GM12878 (cell line): ENCODE data around the gene FLT4. TPM values are rescaled to one million over a fixed set of nuclear protein-coding genes. Genes with fewer than 3 reads are reported as not detected.

Experiments used
- ATAC-seq: fragments of 200-7000 bp; cut with Tn5 transposase; 3 replicates; pipeline ENCODE4 v1.9.1; 2020; ENCODE audit warnings: mild to moderate bottlenecking, moderate library complexity
- BruUV-seq: library from RNA; stranded (reverse); fragments of 400-500 nt; replicated peaks from 2 replicates; lab custom pipeline; 2021; lab: Mats Ljungman, UMichigan
- CTCF ChIA-PET: fragments of 300-600 bp; sonication (Branson Sonifier 250); formaldehyde crosslinking; extraction: SDS; loops from one replicate; lab custom pipeline; 2021; ENCODE audit warnings: inconsistent platforms; lab: Yijun Ruan, JAX
- POLR2A ChIA-PET: fragments of 350-600 bp; formaldehyde crosslinking; extraction: SDS; loops from one replicate; lab custom pipeline; 2021; ENCODE audit warnings: inconsistent platforms; lab: Charles Lee
- RAD21 ChIA-PET: fragments of 300-600 bp; sonication (Branson Sonifier 250); formaldehyde crosslinking; loops from one replicate; lab custom pipeline; 2023; ENCODE audit warnings: antibody characterized with exemption; ENCODE audit not compliant: unreplicated experiment; lab: Charles Lee
- SMC1A ChIA-PET: fragments of 300-600 bp; sonication (Branson Sonifier 250); formaldehyde crosslinking; loops from one replicate; lab custom pipeline; 2023; ENCODE audit not compliant: unreplicated experiment, uncharacterized antibody; lab: Charles Lee
- DNase-seq: peaks from one replicate; pipeline ENCODE4 v3.0.0-alpha.2; 2011; ENCODE audit warnings: low read depth, low spot score
- FAIRE-seq: peaks from 3 replicates; lab custom pipeline; 2011; peaks lifted over from hg19 to GRCh38; lab: Jason Lieb, UNC
- H2AFZ ChIP-seq: 2 replicates; pipeline ENCODE4 v1.6.0; 2011; ENCODE audit warnings: low read depth, low read length, control low read depth; ENCODE audit not compliant: control insufficient read depth
- H3K27ac ChIP-seq: 2 replicates; pipeline ENCODE4 v1.5.1; 2011; ENCODE audit warnings: control low read depth; ENCODE audit not compliant: control insufficient read depth, insufficient read depth
- H3K27me3 ChIP-seq, 2 experiments: replicated peaks in 1 of 2; 2 replicates each; pipeline versions ENCODE4 v1.6.0 to v1.6.1; 2011; ENCODE audit warnings: low read length in 1 of 2; ENCODE audit not compliant: control insufficient read depth in 2 of 2, insufficient read depth in 2 of 2
- H3K36me3 ChIP-seq, 2 experiments: 2 replicates each; pipeline ENCODE4 v1.5.1; 2011; ENCODE audit warnings: low read length in 1 of 2; ENCODE audit not compliant: control insufficient read depth in 2 of 2, insufficient read depth in 2 of 2
- H3K4me1 ChIP-seq: 2 replicates; pipeline ENCODE4 v1.6.1; 2011; ENCODE audit warnings: mild to moderate bottlenecking, low read length, moderate library complexity, mixed read lengths; ENCODE audit not compliant: control insufficient read depth, insufficient read depth
- H3K4me2 ChIP-seq: 2 replicates; pipeline ENCODE4 v1.6.0; 2011; ENCODE audit warnings: control low read depth; ENCODE audit not compliant: control insufficient read depth, insufficient read depth
- H3K4me3 ChIP-seq: fragments of 200-600 bp; sonication (generic); 2 replicates; pipeline ENCODE4 v1.5.1; 2016
- H3K79me2 ChIP-seq: 2 replicates; pipeline ENCODE4 v1.6.0; 2011; ENCODE audit warnings: low read length; ENCODE audit not compliant: control insufficient read depth, insufficient read depth
- H3K9ac ChIP-seq: 2 replicates; pipeline ENCODE4 v1.8.0; 2011; ENCODE audit warnings: low read length, control low read depth, mixed read lengths; ENCODE audit not compliant: control insufficient read depth, insufficient read depth
- H3K9me3 ChIP-seq: replicated peaks from 3 replicates; pipeline ENCODE4 v1.5.1; 2011; ENCODE audit warnings: mild to moderate bottlenecking, low read length; ENCODE audit not compliant: control insufficient read depth, insufficient read depth
- H4K20me1 ChIP-seq: 2 replicates; pipeline ENCODE4 v1.6.0; 2011; ENCODE audit not compliant: control insufficient read depth, insufficient read depth
- RFX5 ChIP-seq: IDR thresholded peaks from 2 replicates; pipeline ENCODE4 v1.6.1; 2011; ENCODE audit warnings: low read depth, low read length, improper control_type of control experiment
- SRF ChIP-seq, 2 experiments: IDR thresholded peaks; 2 replicates each; pipeline ENCODE4 v1.6.1; 2011; ENCODE audit warnings: low read depth in 2 of 2, low read length in 2 of 2, mild to moderate bottlenecking in 1 of 2, moderate library complexity in 1 of 2
- WGBS: methylation state at CpG from one replicate; pipeline ENCODE4 v1.1.6; 2016; ENCODE audit warnings: low lambda C conversion rate; ENCODE audit not compliant: insufficient replicate concordance, insufficient coverage; ENCODE audit errors: missing lambda C conversion rate; 5-methylcytosine and 5-hydroxymethylcytosine counted together
- in situ Hi-C: fragments of 300-500 bp; cut with MboI; formaldehyde crosslinking; loops from 9 replicates; pipeline ENCODE4 v1.14.3; 2018; ENCODE audit warnings: mixed read lengths
- intact Hi-C: fragments of 100-400 bp; cut with micrococcal nuclease; formaldehyde crosslinking; loops from one replicate; pipeline ENCODE4 v1.14.2; 2022; ENCODE audit not compliant: unreplicated experiment
- polyA plus RNA-seq, 11 experiments: library from polyadenylated mRNA; depleted of rRNA in 4 of 11; unstranded in 6 of 11; stranded (reverse) in 5 of 11; fragments of >200 nt; fragmentation: Nextera tagmentation in 4 of 11; fragmentation: Illumina TruSeq in 1 of 11; extraction: Ambion mirVana in 4 of 11; extraction: Trizol in 1 of 11; gene quantifications; 1 replicate in 1 of 11; 2 replicates in 10 of 11; pipeline versions ENCODE4 v1.2.1 to v1.2.3, GENCODE V29; 2011 to 2016; ENCODE audit warnings: inconsistent platforms in 2 of 11, missing spikeins in 2 of 11, low read depth in 1 of 11
- total RNA-seq, 4 experiments: library from RNA; depleted of rRNA in 3 of 4; stranded (reverse); fragments of >200 nt in 3 of 4; fragmentation: Illumina TruSeq in 1 of 4; extraction: Trizol in 1 of 4; gene quantifications; 2 replicates each; pipeline versions ENCODE4 v1.2.1 to v1.2.3, GENCODE V29; 2013 to 2021
- TF ChIP-seq, protein P1 (sequence below): fragments of 450-650 bp; IDR thresholded peaks from 2 replicates; pipeline ENCODE4 v1.6.1; 2017; ENCODE audit warnings: mild to moderate bottlenecking, moderate library complexity

FLT4 gene
- total and polyA plus RNA-seq, 10 of the 15 experiments (the other 5 are each of a cell fraction or from before 2014, with no cell fraction given), result 0.18 TPM; not detected in 9

DNA sequence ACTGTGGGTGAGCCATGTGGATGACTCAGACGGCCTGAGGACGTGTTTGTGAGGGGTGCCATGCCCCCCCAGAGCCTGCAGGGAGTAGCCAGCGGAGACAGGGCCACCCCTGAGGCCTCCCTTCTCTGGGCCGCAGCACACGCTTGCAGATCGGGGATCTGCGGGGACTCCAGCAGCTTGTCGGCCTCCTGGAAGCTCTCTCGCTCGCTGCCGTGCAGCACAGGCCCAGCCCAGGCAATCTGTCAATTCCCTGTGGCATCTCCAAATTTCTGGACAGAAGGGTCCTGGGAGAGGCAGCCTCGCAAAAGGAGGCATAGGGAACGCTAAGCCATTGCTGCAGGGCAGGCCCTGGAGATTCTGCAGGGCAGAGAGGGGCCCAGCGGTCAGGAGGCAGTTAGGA lies 21.2 kb downstream of the FLT4 start:
- H2AFZ ChIP-seq, result no peak overlapping the region
- H3K4me2 ChIP-seq, result no peak overlapping the region
- no peaks in the 10 kb centered on the region for H3K79me2 ChIP-seq
- TF ChIP-seq, protein P1, sequence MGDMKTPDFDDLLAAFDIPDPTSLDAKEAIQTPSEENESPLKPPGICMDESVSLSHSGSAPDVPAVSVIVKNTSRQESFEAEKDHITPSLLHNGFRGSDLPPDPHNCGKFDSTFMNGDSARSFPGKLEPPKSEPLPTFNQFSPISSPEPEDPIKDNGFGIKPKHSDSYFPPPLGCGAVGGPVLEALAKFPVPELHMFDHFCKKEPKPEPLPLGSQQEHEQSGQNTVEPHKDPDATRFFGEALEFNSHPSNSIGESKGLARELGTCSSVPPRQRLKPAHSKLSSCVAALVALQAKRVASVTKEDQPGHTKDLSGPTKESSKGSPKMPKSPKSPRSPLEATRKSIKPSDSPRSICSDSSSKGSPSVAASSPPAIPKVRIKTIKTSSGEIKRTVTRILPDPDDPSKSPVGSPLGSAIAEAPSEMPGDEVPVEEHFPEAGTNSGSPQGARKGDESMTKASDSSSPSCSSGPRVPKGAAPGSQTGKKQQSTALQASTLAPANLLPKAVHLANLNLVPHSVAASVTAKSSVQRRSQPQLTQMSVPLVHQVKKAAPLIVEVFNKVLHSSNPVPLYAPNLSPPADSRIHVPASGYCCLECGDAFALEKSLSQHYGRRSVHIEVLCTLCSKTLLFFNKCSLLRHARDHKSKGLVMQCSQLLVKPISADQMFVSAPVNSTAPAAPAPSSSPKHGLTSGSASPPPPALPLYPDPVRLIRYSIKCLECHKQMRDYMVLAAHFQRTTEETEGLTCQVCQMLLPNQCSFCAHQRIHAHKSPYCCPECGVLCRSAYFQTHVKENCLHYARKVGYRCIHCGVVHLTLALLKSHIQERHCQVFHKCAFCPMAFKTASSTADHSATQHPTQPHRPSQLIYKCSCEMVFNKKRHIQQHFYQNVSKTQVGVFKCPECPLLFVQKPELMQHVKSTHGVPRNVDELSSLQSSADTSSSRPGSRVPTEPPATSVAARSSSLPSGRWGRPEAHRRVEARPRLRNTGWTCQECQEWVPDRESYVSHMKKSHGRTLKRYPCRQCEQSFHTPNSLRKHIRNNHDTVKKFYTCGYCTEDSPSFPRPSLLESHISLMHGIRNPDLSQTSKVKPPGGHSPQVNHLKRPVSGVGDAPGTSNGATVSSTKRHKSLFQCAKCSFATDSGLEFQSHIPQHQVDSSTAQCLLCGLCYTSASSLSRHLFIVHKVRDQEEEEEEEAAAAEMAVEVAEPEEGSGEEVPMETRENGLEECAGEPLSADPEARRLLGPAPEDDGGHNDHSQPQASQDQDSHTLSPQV, result no peak
- TF ChIP-seq RFX5 (no peak), SRF (IDR thresholded peaks at IDR 0.05; ENCODE audit: low read depth in 2 of 2, low read length in 2 of 2) (no peak)
- BruUV-seq, result no TSS peak
- H4K20me1 ChIP-seq, result no peaks in the 10 kb centered on the region
- SMC1A ChIA-PET, result interaction anchor here (1.6 kb wide), 1 partner anchor 22 kb away, joined by 3 read pairs; no protein-coding TSS in a partner anchor
- H3K36me3 ChIP-seq, result no peaks in the 10 kb centered on the region
- POLR2A ChIA-PET, result no interaction called here
- 54% methylated on average over 13 of the region's 14 CpGs for WGBS
- H3K9me3 ChIP-seq, result no peaks in the 10 kb centered on the region
- no peaks in the 10 kb centered on the region; a peak in 2 of 4 replicates for H3K27me3 ChIP-seq
- RAD21 ChIA-PET, result no interaction called here
- ATAC-seq (no peak), FAIRE-seq (no peak), DNase-seq (no peak)
- intact Hi-C loops (no loop called here), in situ Hi-C loops (no loop called here)
- no peak overlapping the region for H3K9ac ChIP-seq
- CTCF ChIA-PET, result no interaction called here
- no peaks in the 10 kb centered on the region for H3K4me1 ChIP-seq
- no peak overlapping the region for H3K4me3 ChIP-seq
- H3K27ac ChIP-seq, result no peak overlapping the region
